ENCODE measurements around the gene CAPS2.

DNA sequence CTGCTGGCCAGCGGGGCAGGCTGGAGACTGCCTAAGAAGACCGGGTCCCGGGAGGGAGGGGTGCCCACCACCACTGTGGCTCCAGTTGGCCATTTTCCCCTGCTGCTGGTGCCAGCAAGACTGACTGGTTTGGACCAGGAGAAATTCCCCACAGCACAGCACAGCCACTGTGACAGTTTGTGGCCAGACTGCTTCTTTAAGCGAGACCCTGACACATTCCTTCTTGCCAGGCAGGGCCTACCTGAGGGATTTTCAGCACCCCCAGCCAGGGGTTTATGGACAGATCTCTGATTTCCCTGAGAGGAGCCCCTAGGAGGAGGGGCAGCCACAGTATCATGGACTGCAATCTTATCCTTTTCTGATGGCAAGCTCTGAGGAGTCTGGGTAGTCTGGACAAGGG is 19.8 kb upstream of the CAPS2 start:
- TF ChIP-seq, protein P1, sequence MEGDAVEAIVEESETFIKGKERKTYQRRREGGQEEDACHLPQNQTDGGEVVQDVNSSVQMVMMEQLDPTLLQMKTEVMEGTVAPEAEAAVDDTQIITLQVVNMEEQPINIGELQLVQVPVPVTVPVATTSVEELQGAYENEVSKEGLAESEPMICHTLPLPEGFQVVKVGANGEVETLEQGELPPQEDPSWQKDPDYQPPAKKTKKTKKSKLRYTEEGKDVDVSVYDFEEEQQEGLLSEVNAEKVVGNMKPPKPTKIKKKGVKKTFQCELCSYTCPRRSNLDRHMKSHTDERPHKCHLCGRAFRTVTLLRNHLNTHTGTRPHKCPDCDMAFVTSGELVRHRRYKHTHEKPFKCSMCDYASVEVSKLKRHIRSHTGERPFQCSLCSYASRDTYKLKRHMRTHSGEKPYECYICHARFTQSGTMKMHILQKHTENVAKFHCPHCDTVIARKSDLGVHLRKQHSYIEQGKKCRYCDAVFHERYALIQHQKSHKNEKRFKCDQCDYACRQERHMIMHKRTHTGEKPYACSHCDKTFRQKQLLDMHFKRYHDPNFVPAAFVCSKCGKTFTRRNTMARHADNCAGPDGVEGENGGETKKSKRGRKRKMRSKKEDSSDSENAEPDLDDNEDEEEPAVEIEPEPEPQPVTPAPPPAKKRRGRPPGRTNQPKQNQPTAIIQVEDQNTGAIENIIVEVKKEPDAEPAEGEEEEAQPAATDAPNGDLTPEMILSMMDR (IDR thresholded peaks at IDR 0.05; ENCODE audit: poor library complexity), result no peak
- no peak for TF ChIP-seq EZH2phosphoT487 (IDR thresholded peaks at IDR 0.05; ENCODE audit: low read depth, severe bottlenecking, unreplicated experiment)
- no peak for TF ChIP-seq EZH2 (IDR thresholded peaks at IDR 0.05; ENCODE audit: borderline replicate concordance)
